ENCODE data around the gene BBX.

- no peak for TF ChIP-seq EZH2phosphoT487 (IDR thresholded peaks at IDR 0.05; ENCODE audit: insufficient read depth, low read depth)
- TF ChIP-seq EZH2 (IDR thresholded peaks at IDR 0.05; ENCODE audit: insufficient read depth, poor library complexity, severe bottlenecking), result no peak
Measured at GRCh38 chr3:107562969-107563529, 40.3 kb downstream of the BBX start.

Measured in GM23248 (cell line).